ENCODE results near the gene ARHGAP6. TPM values are rescaled to one million over a fixed set of nuclear protein-coding genes. Genes with fewer than 3 reads are reported as not detected.

Gene ARHGAP6
- total and polyA plus RNA-seq, 9 donors = 14.1 to 32.9 (median 20.3) TPM

DNA sequence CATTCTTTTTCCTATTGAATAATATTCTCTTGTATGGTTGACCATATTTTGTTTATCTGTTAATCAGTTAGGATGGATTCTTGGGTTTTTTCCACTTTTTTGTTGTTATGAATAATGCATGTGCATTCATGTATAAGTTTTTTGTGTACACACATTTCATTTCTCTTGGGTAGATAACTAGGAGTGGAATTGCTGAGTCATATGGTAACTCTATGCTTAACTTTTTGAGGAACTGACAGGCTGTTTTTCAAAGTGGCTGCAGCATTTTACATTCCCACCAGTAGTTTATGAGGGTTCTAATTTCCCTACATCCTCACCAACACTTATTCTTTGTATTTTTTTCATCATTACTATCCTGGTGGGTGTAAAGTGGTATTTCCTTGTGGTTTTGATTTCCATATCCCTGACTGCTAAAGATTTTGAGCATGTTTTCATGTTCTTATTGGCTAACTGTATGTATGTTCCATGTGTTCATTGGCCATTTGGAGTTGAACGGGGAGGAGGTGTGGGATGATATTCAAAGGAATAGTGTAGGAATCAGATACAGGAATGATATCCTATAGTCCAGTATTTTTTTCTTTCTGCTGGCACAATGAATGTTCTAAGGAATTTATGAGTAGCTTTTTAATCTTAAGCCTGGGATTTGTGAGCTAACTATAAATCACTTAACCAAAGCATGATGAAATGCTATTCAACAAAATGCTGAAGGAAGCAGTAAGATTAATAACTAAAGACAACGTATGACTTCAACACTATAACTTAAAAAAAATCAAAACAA, 258.2 kb downstream of the ARHGAP6 start:
- intact Hi-C loops (cut with DNase I) = no loop called here
- H3K27ac ChIP-seq = no peak overlapping the region
- no peak overlapping the region for H3K4me3 ChIP-seq
- TF ChIP-seq CTCF (IDR thresholded peaks at IDR 0.05) (no peak), EP300 (IDR thresholded peaks at IDR 0.05) (no peak)
- H3K9me3 ChIP-seq = no peaks in the 10 kb centered on the region
- no peaks in the 10 kb centered on the region for H3K27me3 ChIP-seq
- 67 to 72% (median 71%) methylated on average over 2 of the region's 2 CpGs for WGBS, 3 donors
- DNase-seq = no peak
- H3K36me3 ChIP-seq = no peaks in the 10 kb centered on the region
- H3K4me1 ChIP-seq (ENCODE audit: insufficient read depth) = no peaks in the 10 kb centered on the region

DNA sequence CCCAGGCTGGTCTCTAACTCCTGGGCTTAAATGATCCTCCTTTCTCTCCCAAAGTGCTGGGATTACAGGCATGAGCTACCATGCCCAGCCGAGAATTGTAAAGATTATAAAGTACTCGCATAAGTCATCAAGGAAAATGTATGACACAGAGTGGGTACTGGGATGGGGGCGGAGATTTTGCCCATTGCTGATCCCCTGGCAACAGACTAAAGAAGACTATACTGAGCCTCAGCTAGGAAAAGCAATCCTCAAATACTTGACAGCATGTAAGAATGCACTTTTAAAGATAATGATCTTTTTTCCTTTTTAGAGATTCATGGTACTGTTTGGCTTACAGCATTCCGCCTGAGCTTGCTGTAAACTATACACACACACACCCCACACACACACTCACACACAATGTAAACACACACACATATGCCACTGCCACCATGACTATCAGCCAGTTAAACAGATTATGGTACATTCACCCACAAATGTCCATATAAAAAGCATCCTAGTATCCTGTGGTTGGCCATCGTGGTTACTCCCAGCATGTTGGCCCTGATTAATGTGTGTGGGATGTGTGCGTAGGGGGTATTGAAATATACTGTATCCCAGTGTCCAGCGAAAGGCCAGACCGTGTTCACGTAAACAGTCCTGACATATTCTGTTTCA, 259.5 kb downstream of the ARHGAP6 start:
- no peak for DNase-seq
- no peaks in the 10 kb centered on the region for H3K27me3 ChIP-seq
- WGBS, 3 donors = 67 to 75% (median 67%) methylated on average over 9 of the region's 9 CpGs
- intact Hi-C loops (cut with DNase I) = no loop called here
- H3K4me3 ChIP-seq = no peak overlapping the region
- no peak overlapping the region for H3K27ac ChIP-seq
- H3K9me3 ChIP-seq = no peaks in the 10 kb centered on the region
- no peaks in the 10 kb centered on the region for H3K4me1 ChIP-seq (ENCODE audit: insufficient read depth)
- no peaks in the 10 kb centered on the region for H3K36me3 ChIP-seq
- TF ChIP-seq EP300 (IDR thresholded peaks at IDR 0.05) = no peak
- no peak for TF ChIP-seq CTCF (IDR thresholded peaks at IDR 0.05)
- TF ChIP-seq POLR2A (IDR thresholded peaks at IDR 0.05) = no peak

GRCh38 chrX:11403631-11404030, 262.1 kb downstream of the ARHGAP6 start:
- no peaks in the 10 kb centered on the region for H3K36me3 ChIP-seq
- H3K4me3 ChIP-seq = no peak overlapping the region
- H3K4me1 ChIP-seq (ENCODE audit: insufficient read depth) = no peaks in the 10 kb centered on the region
- DNase-seq = no peak
- H3K27me3 ChIP-seq = no peaks in the 10 kb centered on the region
- H3K27ac ChIP-seq = no peak overlapping the region
- no peaks in the 10 kb centered on the region for H3K9me3 ChIP-seq
- no peak for TF ChIP-seq EP300 (IDR thresholded peaks at IDR 0.05)
- no peak for TF ChIP-seq POLR2A (IDR thresholded peaks at IDR 0.05)
- no peak for TF ChIP-seq CTCF (IDR thresholded peaks at IDR 0.05)
- intact Hi-C loops (cut with DNase I) = no loop called here
- WGBS, 3 donors = 40 to 49% (median 45%) methylated on average over 3 of the region's 3 CpGs

DNA sequence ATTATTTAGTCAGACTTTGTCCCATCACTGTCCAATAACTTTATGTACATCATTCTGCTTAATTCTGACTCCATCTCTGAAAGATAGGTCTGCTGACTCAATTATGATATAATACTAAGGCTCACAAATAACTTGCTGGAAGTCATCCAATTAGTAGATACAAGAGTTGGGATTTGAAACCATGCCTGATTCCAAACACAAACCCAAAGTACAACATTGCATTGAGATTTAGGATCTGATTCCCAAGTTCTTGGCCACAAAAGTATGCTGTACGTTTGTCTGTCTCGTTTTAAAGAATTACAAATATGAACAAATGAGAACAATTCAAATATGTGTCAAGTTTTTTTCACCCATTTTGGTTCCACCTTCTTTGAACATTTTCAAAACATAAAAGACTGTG, 263.8 kb downstream of the ARHGAP6 start:
- no peak overlapping the region for H3K4me3 ChIP-seq
- intact Hi-C loops (cut with DNase I) = no loop called here
- no peaks in the 10 kb centered on the region for H3K36me3 ChIP-seq
- DNase-seq = no peak
- H3K27ac ChIP-seq = no peak overlapping the region
- no peaks in the 10 kb centered on the region for H3K9me3 ChIP-seq
- TF ChIP-seq EP300 (IDR thresholded peaks at IDR 0.05) (no peak), POLR2A (IDR thresholded peaks at IDR 0.05) (no peak), CTCF (IDR thresholded peaks at IDR 0.05) (no peak)
- no peaks in the 10 kb centered on the region for H3K27me3 ChIP-seq
- peaks cover 5% of the 10 kb centered on the region for H3K4me1 ChIP-seq (ENCODE audit: insufficient read depth)
- WGBS, 3 donors = 37 to 44% (median 42%) methylated on average over 2 of the region's 2 CpGs

Measured in ovary (tissue), 9 donors.